GM12878 (cell line): ENCODE results near the gene BCL11A. TPM values are rescaled to one million over a fixed set of nuclear protein-coding genes. Genes with fewer than 3 reads are reported as not detected.
A peak's percentile ranks its signal among the peaks of the same experiment; 100 is the strongest.

Source experiments
- ATAC-seq: fragments of 200-7000 bp; cut with Tn5 transposase; 3 replicates; pipeline ENCODE4 v1.9.1; 2020; ENCODE audit warnings: mild to moderate bottlenecking, moderate library complexity
- BruUV-seq: library from RNA; stranded (reverse); fragments of 400-500 nt; replicated peaks from 2 replicates; lab custom pipeline; 2021; lab: Mats Ljungman, UMichigan
- CTCF ChIA-PET: fragments of 300-600 bp; sonication (Branson Sonifier 250); formaldehyde crosslinking; extraction: SDS; loops from one replicate; lab custom pipeline; 2021; ENCODE audit warnings: inconsistent platforms; lab: Yijun Ruan, JAX
- POLR2A ChIA-PET: fragments of 350-600 bp; formaldehyde crosslinking; extraction: SDS; loops from one replicate; lab custom pipeline; 2021; ENCODE audit warnings: inconsistent platforms; lab: Charles Lee
- RAD21 ChIA-PET: fragments of 300-600 bp; sonication (Branson Sonifier 250); formaldehyde crosslinking; loops from one replicate; lab custom pipeline; 2023; ENCODE audit warnings: antibody characterized with exemption; ENCODE audit not compliant: unreplicated experiment; lab: Charles Lee
- SMC1A ChIA-PET: fragments of 300-600 bp; sonication (Branson Sonifier 250); formaldehyde crosslinking; loops from one replicate; lab custom pipeline; 2023; ENCODE audit not compliant: unreplicated experiment, uncharacterized antibody; lab: Charles Lee
- DNase-seq: peaks from one replicate; pipeline ENCODE4 v3.0.0-alpha.2; 2011; ENCODE audit warnings: low read depth, low spot score
- FAIRE-seq: peaks from 3 replicates; lab custom pipeline; 2011; peaks lifted over from hg19 to GRCh38; lab: Jason Lieb, UNC
- H2AFZ ChIP-seq: 2 replicates; pipeline ENCODE4 v1.6.0; 2011; ENCODE audit warnings: low read depth, low read length, control low read depth; ENCODE audit not compliant: control insufficient read depth
- H3K27ac ChIP-seq: 2 replicates; pipeline ENCODE4 v1.5.1; 2011; ENCODE audit warnings: control low read depth; ENCODE audit not compliant: control insufficient read depth, insufficient read depth
- H3K27me3 ChIP-seq, 2 experiments: replicated peaks in 1 of 2; 2 replicates each; pipeline versions ENCODE4 v1.6.0 to v1.6.1; 2011; ENCODE audit warnings: low read length in 1 of 2; ENCODE audit not compliant: control insufficient read depth in 2 of 2, insufficient read depth in 2 of 2
- H3K36me3 ChIP-seq, 2 experiments: 2 replicates each; pipeline ENCODE4 v1.5.1; 2011; ENCODE audit warnings: low read length in 1 of 2; ENCODE audit not compliant: control insufficient read depth in 2 of 2, insufficient read depth in 2 of 2
- H3K4me1 ChIP-seq: 2 replicates; pipeline ENCODE4 v1.6.1; 2011; ENCODE audit warnings: mild to moderate bottlenecking, low read length, moderate library complexity, mixed read lengths; ENCODE audit not compliant: control insufficient read depth, insufficient read depth
- H3K4me2 ChIP-seq: 2 replicates; pipeline ENCODE4 v1.6.0; 2011; ENCODE audit warnings: control low read depth; ENCODE audit not compliant: control insufficient read depth, insufficient read depth
- H3K4me3 ChIP-seq: fragments of 200-600 bp; sonication (generic); 2 replicates; pipeline ENCODE4 v1.5.1; 2016
- H3K79me2 ChIP-seq: 2 replicates; pipeline ENCODE4 v1.6.0; 2011; ENCODE audit warnings: low read length; ENCODE audit not compliant: control insufficient read depth, insufficient read depth
- H3K9ac ChIP-seq: 2 replicates; pipeline ENCODE4 v1.8.0; 2011; ENCODE audit warnings: low read length, control low read depth, mixed read lengths; ENCODE audit not compliant: control insufficient read depth, insufficient read depth
- H3K9me3 ChIP-seq: replicated peaks from 3 replicates; pipeline ENCODE4 v1.5.1; 2011; ENCODE audit warnings: mild to moderate bottlenecking, low read length; ENCODE audit not compliant: control insufficient read depth, insufficient read depth
- H4K20me1 ChIP-seq: 2 replicates; pipeline ENCODE4 v1.6.0; 2011; ENCODE audit not compliant: control insufficient read depth, insufficient read depth
- CTCF ChIP-seq, 3 experiments: IDR thresholded peaks in 2 of 3; conservative IDR thresholded peaks in 1 of 3; 2 replicates each; pipeline ENCODE4 v1.5.1; 2011; ENCODE audit warnings: low read depth in 3 of 3, low read length in 3 of 3, mild to moderate bottlenecking in 3 of 3, control low read depth in 2 of 3, moderate library complexity in 2 of 3, inconsistent platforms in 1 of 3, mixed read lengths in 1 of 3; ENCODE audit not compliant: control insufficient read depth in 2 of 3, insufficient read depth in 1 of 3; ENCODE audit errors: extremely low read depth in 1 of 3
- HCFC1 ChIP-seq: fragments of 150-350 bp; IDR thresholded peaks from 2 replicates; pipeline ENCODE4 v1.6.1; 2014; ENCODE audit warnings: low read length
- NKRF ChIP-seq: fragments of 450-650 bp; conservative IDR thresholded peaks from 2 replicates; pipeline ENCODE4 v1.6.1; 2017; ENCODE audit warnings: mild to moderate bottlenecking, moderate library complexity
- RAD21 ChIP-seq: IDR thresholded peaks from 2 replicates; pipeline ENCODE4 v1.6.1; 2011; ENCODE audit warnings: mild to moderate bottlenecking, low read depth, low read length, moderate library complexity; ENCODE audit not compliant: insufficient read depth
- SRF ChIP-seq, 2 experiments: IDR thresholded peaks; 2 replicates each; pipeline ENCODE4 v1.6.1; 2011; ENCODE audit warnings: low read depth in 2 of 2, low read length in 2 of 2, mild to moderate bottlenecking in 1 of 2, moderate library complexity in 1 of 2
- WGBS: methylation state at CpG from one replicate; pipeline ENCODE4 v1.1.6; 2016; ENCODE audit warnings: low lambda C conversion rate; ENCODE audit not compliant: insufficient replicate concordance, insufficient coverage; ENCODE audit errors: missing lambda C conversion rate; 5-methylcytosine and 5-hydroxymethylcytosine counted together
- in situ Hi-C: fragments of 300-500 bp; cut with MboI; formaldehyde crosslinking; loops from 9 replicates; pipeline ENCODE4 v1.14.3; 2018; ENCODE audit warnings: mixed read lengths
- intact Hi-C: fragments of 100-400 bp; cut with micrococcal nuclease; formaldehyde crosslinking; loops from one replicate; pipeline ENCODE4 v1.14.2; 2022; ENCODE audit not compliant: unreplicated experiment
- polyA plus RNA-seq, 11 experiments: library from polyadenylated mRNA; depleted of rRNA in 4 of 11; unstranded in 6 of 11; stranded (reverse) in 5 of 11; fragments of >200 nt; fragmentation: Nextera tagmentation in 4 of 11; fragmentation: Illumina TruSeq in 1 of 11; extraction: Ambion mirVana in 4 of 11; extraction: Trizol in 1 of 11; gene quantifications; 1 replicate in 1 of 11; 2 replicates in 10 of 11; pipeline versions ENCODE4 v1.2.1 to v1.2.3, GENCODE V29; 2011 to 2016; ENCODE audit warnings: inconsistent platforms in 2 of 11, missing spikeins in 2 of 11, low read depth in 1 of 11
- total RNA-seq, 4 experiments: library from RNA; depleted of rRNA in 3 of 4; stranded (reverse); fragments of >200 nt in 3 of 4; fragmentation: Illumina TruSeq in 1 of 4; extraction: Trizol in 1 of 4; gene quantifications; 2 replicates each; pipeline versions ENCODE4 v1.2.1 to v1.2.3, GENCODE V29; 2013 to 2021

The BCL11A gene
- total and polyA plus RNA-seq, 10 of the 15 experiments (the other 5 are each of a cell fraction or from before 2014, with no cell fraction given) = 7.5 to 26.6 (median 11.1) TPM; not detected in 1

GRCh38 chr2:60504049-60504448 lies 49.4 kb downstream of the BCL11A start:
- ChIA-PET POLR2A (no interaction called here), RAD21 (no interaction called here), CTCF (interaction anchor here (0.6 to 0.7 kb wide), 2 partner anchors 46 to 64 kb away, joined by 3 to 4 read pairs; no protein-coding TSS in a partner anchor), SMC1A (interaction anchor here (0.7 kb wide), 1 partner anchor 111 kb away, joined by 3 read pairs; no protein-coding TSS in a partner anchor)
- H2AFZ ChIP-seq = no peak overlapping the region
- in situ Hi-C loops = no loop called here
- H3K4me2 ChIP-seq = no peak overlapping the region
- H3K79me2 ChIP-seq = peaks cover 50% of the 10 kb centered on the region
- peaks cover 0 to 12% of the 10 kb centered on the region in 2 experiments; a peak in 2 of 4 replicates for H3K36me3 ChIP-seq
- DNase-seq = no peak
- H3K27ac ChIP-seq = no peak overlapping the region
- BruUV-seq = no TSS peak
- no peaks in the 10 kb centered on the region for H4K20me1 ChIP-seq
- no peaks in the 10 kb centered on the region for H3K27me3 ChIP-seq
- H3K4me1 ChIP-seq = peaks cover 30% of the 10 kb centered on the region
- no peak overlapping the region for H3K9ac ChIP-seq
- no peak overlapping the region for H3K4me3 ChIP-seq
- intact Hi-C loops = no loop called here
- H3K9me3 ChIP-seq = no peaks in the 10 kb centered on the region
- ATAC-seq = peak; percentile 51
- FAIRE-seq = no peak
- no peak for TF ChIP-seq NKRF
- no peak for TF ChIP-seq SRF (IDR thresholded peaks at IDR 0.05; ENCODE audit: low read depth in 2 of 2, low read length in 2 of 2)
- TF ChIP-seq RAD21 = peak; percentile 46
- no peak for TF ChIP-seq HCFC1
- TF ChIP-seq CTCF (IDR thresholded peaks at IDR 0.05 in 2 of 3, conservative IDR thresholded peaks at IDR 0.05 in 1 of 3; ENCODE audit: control insufficient read depth in 2 of 3, extremely low read depth in 1 of 3, insufficient read depth in 1 of 3, low read depth in 3 of 3, low read length in 3 of 3) = peak; percentile 19 to 23 (median 23); a peak in 4 of 6 replicates
- 98% methylated on average over 6 of the region's 6 CpGs for WGBS
